Tibial artery (tissue), 4 donors: ENCODE data around the gene INPP5K.
A peak's percentile ranks its signal among the peaks of the same experiment; 100 is the strongest.
"Not testable (repeated sequence)": the region's sequence is repeated elsewhere in the genome, so short reads cannot be mapped to it uniquely, and the experiment has no call there.

ENCODE experiments used
- DNase-seq, 2 donors: peaks; one replicate each; pipeline ENCODE4 v3.0.0-alpha.2; 2019
- H3K27ac ChIP-seq, 2 donors: fragments of 200-600 bp; sonication (generic) in 1 of 2; 1 replicate in 1 of 2; 2 replicates in 1 of 2; pipeline ENCODE4 v1.5.1; 2018 to 2019; ENCODE audit warnings: mild to moderate bottlenecking in 1 of 2
- H3K27me3 ChIP-seq, 2 donors: fragments of 200-600 bp; sonication (generic) in 1 of 2; one replicate each; pipeline versions ENCODE4 v1.5.1 to v1.6.0; 2016 to 2019
- H3K36me3 ChIP-seq, 3 donors: fragments of 200-600 bp; sonication (generic) in 2 of 3; one replicate each; pipeline ENCODE4 v1.5.1; 2016 to 2019; ENCODE audit warnings: mild to moderate bottlenecking in 2 of 3
- H3K4me1 ChIP-seq, 4 donors: fragments of 200-600 bp; sonication (generic) in 2 of 4; 1 replicate in 3 of 4; 2 replicates in 1 of 4; pipeline ENCODE4 v1.5.1; 2016 to 2019
- H3K4me3 ChIP-seq, 2 donors: fragments of 200-600 bp; sonication (generic) in 1 of 2; 1 replicate in 1 of 2; 2 replicates in 1 of 2; pipeline ENCODE4 v1.5.1; 2018 to 2019; ENCODE audit warnings: mild to moderate bottlenecking in 2 of 2
- H3K9me3 ChIP-seq, 3 donors: fragments of 200-600 bp; sonication (generic) in 1 of 3; one replicate each; pipeline ENCODE4 v1.5.1; 2016 to 2019
- CTCF ChIP-seq, 2 experiments: fragments of 200-600 bp in 1 of 2; fragments of 450-650 bp in 1 of 2; IDR thresholded peaks; one replicate each; pipeline ENCODE4 v1.5.1; 2017 to 2019; ENCODE audit warnings: antibody characterized with exemption in 2 of 2, mild to moderate bottlenecking in 1 of 2, moderate library complexity in 1 of 2
- intact Hi-C: fragments of 100-400 bp; cut with DNase I; formaldehyde crosslinking; loops from one replicate; pipeline ENCODE4 v1.15.0; 2023; ENCODE audit warnings: low total_unique reads

The INPP5K gene

GRCh38 chr17:1516388-1517161, at the start of gene INPP5K:
INPP5K (minus strand) TSS chr17:1516612; CDS start chr17:1516499, 113 bp downstream.
- peaks cover 10 to 50% (median 18%) of the 10 kb centered on the region in 3 donors for H3K36me3 ChIP-seq
- peak within 1 kb of the TSS; percentile 87 to 92 for H3K27ac ChIP-seq
- H3K4me3 ChIP-seq: peak within 1 kb of the TSS; percentile 69 to 91
- H3K27me3 ChIP-seq: no peaks in the 10 kb centered on the region
- intact Hi-C loops: loop anchor here (1.0 kb wide), 1 partner anchor 25 kb away; no protein-coding TSS in a partner anchor
- no peaks in the 10 kb centered on the region for H3K9me3 ChIP-seq
- TF ChIP-seq CTCF (IDR thresholded peaks at IDR 0.05): no peak
- DNase-seq: peak; percentile 97 to 99
- H3K4me1 ChIP-seq: peaks cover 0 to 48% (median 35%) of the 10 kb centered on the region in 4 donors

GRCh38 chr17:1565877-1566276, 49.5 kb upstream of the INPP5K start:
- Histone ChIP-seq H3K4me3 (no peak overlapping the region), H3K4me1 (peaks cover 0 to 14% (median 9%) of the 10 kb centered on the region in 4 donors), H3K36me3 (no peaks in the 10 kb centered on the region), H3K27ac (no peak overlapping the region), H3K9me3 (no peaks in the 10 kb centered on the region), H3K27me3 (peaks cover 0 to 3% of the 10 kb centered on the region in 2 donors)
- intact Hi-C loops: no loop called here
- no peak for DNase-seq
- no peak for TF ChIP-seq CTCF (IDR thresholded peaks at IDR 0.05)

GRCh38 chr17:1563786-1564613, 47.6 kb upstream of the INPP5K start:
- no peak for DNase-seq
- intact Hi-C loops: no loop called here
- Histone ChIP-seq H3K4me3 (no peak overlapping the region), H3K27me3 (no peaks in the 10 kb centered on the region), H3K9me3 (no peaks in the 10 kb centered on the region), H3K4me1 (peaks cover 0 to 28% (median 18%) of the 10 kb centered on the region in 4 donors), H3K36me3 (no peaks in the 10 kb centered on the region), H3K27ac (no peak overlapping the region)
- no peak for TF ChIP-seq CTCF (IDR thresholded peaks at IDR 0.05)

- H3K9me3 ChIP-seq, intact Hi-C loops, DNase-seq: not testable (repeated sequence)
Measured at GRCh38 chr17:1563471-1563785, 47.0 kb upstream of the INPP5K start.

GRCh38 chr17:1562176-1562643, 45.8 kb upstream of the INPP5K start:
- no peak for DNase-seq
- peaks cover 0 to 33% (median 18%) of the 10 kb centered on the region in 4 donors for H3K4me1 ChIP-seq
- intact Hi-C loops: no loop called here

More at GRCh38 chr17:1563471-1563785, 47.0 kb upstream of the INPP5K start:
- H3K4me1 ChIP-seq: peaks cover 0 to 29% (median 18%) of the 10 kb centered on the region in 4 donors
- not testable (repeated sequence) for H3K36me3 ChIP-seq, H3K27ac ChIP-seq, H3K4me3 ChIP-seq, H3K27me3 ChIP-seq

More at GRCh38 chr17:1562176-1562643, 45.8 kb upstream of the INPP5K start:
- no peak for TF ChIP-seq CTCF (IDR thresholded peaks at IDR 0.05)
- H3K36me3 ChIP-seq: peaks cover 0 to 8% (median 5%) of the 10 kb centered on the region in 3 donors
- H3K4me3 ChIP-seq: peak overlapping the region; percentile 86 to 94
- peak overlapping the region; percentile 88 to 90 for H3K27ac ChIP-seq
- no peaks in the 10 kb centered on the region for H3K27me3 ChIP-seq
- no peaks in the 10 kb centered on the region for H3K9me3 ChIP-seq
